HCT116 (cell line): ENCODE results near the gene ZNF692. TPM values are rescaled to one million over a fixed set of nuclear protein-coding genes. Genes with fewer than 3 reads are reported as not detected.

Experiments used
- ATAC-seq: fragments of 200-7000 bp; cut with Tn5 transposase; 2 replicates; pipeline ENCODE4 v1.9.1; 2020; ENCODE audit warnings: mild to moderate bottlenecking, moderate library complexity
- BruUV-seq: library from RNA; stranded (reverse); fragments of 400-500 nt; replicated peaks from 2 replicates; lab custom pipeline; 2021; lab: Mats Ljungman, UMichigan
- CTCF ChIA-PET: fragments of 300-600 bp; sonication (Branson Sonifier 250); formaldehyde crosslinking; loops from one replicate; lab custom pipeline; 2021; ENCODE audit warnings: antibody characterized with exemption; lab: Charles Lee
- POLR2A ChIA-PET: fragments of 300-600, 350-600 bp; sonication (Branson Sonifier 250); formaldehyde crosslinking; loops from one replicate; lab custom pipeline; 2021; ENCODE audit warnings: antibody characterized with exemption; lab: Charles Lee
- RAD21 ChIA-PET, 2 experiments: fragments of 300-600 bp; sonication (Branson Sonifier 250); formaldehyde crosslinking; loops; one replicate each; lab custom pipeline; 2023; ENCODE audit warnings: low total read pairs in 2 of 2; ENCODE audit not compliant: uncharacterized antibody in 2 of 2, unreplicated experiment in 2 of 2, low non-redundant PET in 1 of 2; lab: Charles Lee
- DNase-seq: peaks from one replicate; pipeline ENCODE4 v3.0.0-alpha.2; 2010; ENCODE audit warnings: low read depth, low spot score
- H2AFZ ChIP-seq: fragments of 200-600 bp; shearing (Covaris generic), sonication (generic); 2 replicates; pipeline ENCODE4 v1.6.1; 2017; ENCODE audit warnings: low read depth, mixed run types, mixed read lengths, antibody characterized with exemption, low read length; ENCODE audit not compliant: poor library complexity, severe bottlenecking
- H3K27ac ChIP-seq: 2 replicates; pipeline ENCODE4 v1.5.1; 2012; ENCODE audit warnings: low read depth, low read length
- H3K27me3 ChIP-seq: fragments of 200-600 bp; sonication (generic); 2 replicates; pipeline ENCODE4 v1.6.1; 2016; ENCODE audit warnings: mixed run types, low read length, mixed read lengths; ENCODE audit not compliant: insufficient read depth
- H3K36me3 ChIP-seq, 2 experiments: fragments of 200-500 bp in 1 of 2; fragments of 200-600 bp in 1 of 2; sonication (Bioruptor generic) in 1 of 2; sonication (generic) in 1 of 2; 2 replicates each; pipeline versions ENCODE4 v1.5.1 to v1.6.1; 2014 to 2016; ENCODE audit warnings: low read length in 2 of 2, inconsistent platforms in 1 of 2, mixed read lengths in 1 of 2, mixed run types in 1 of 2; ENCODE audit not compliant: insufficient read depth in 2 of 2, control insufficient read depth in 1 of 2
- H3K4me1 ChIP-seq, 2 experiments: fragments of 200-600 bp in 1 of 2; sonication (generic) in 1 of 2; 2 replicates each; pipeline versions ENCODE4 v1.5.1 to v1.6.1; 2012 to 2017; ENCODE audit warnings: low read length in 2 of 2, inconsistent platforms in 1 of 2, mild to moderate bottlenecking in 1 of 2, mixed read lengths in 1 of 2, mixed run types in 1 of 2, moderate library complexity in 1 of 2; ENCODE audit not compliant: insufficient read depth in 2 of 2, control insufficient read depth in 1 of 2
- H3K4me2 ChIP-seq: fragments of 200-600 bp; sonication (generic); 2 replicates; pipeline ENCODE4 v1.6.1; 2017; ENCODE audit warnings: mixed run types, low read length, mixed read lengths
- H3K4me3 ChIP-seq, 2 experiments: fragments of 200-600 bp in 1 of 2; sonication (generic) in 1 of 2; replicated peaks in 1 of 2; 2 replicates each; pipeline ENCODE4 v1.5.1; 2011 to 2016; ENCODE audit warnings: low read length in 2 of 2, control low read depth in 1 of 2, low read depth in 1 of 2, mild to moderate bottlenecking in 1 of 2, mixed read lengths in 1 of 2, mixed run types in 1 of 2
- H3K79me2 ChIP-seq: fragments of 200-600 bp; sonication (generic); 2 replicates; pipeline ENCODE4 v1.6.1; 2017; ENCODE audit warnings: mild to moderate bottlenecking, mixed run types, low read length, moderate library complexity, mixed read lengths; ENCODE audit not compliant: insufficient read depth
- H3K9ac ChIP-seq: fragments of 200-600 bp; sonication (generic); 2 replicates; pipeline ENCODE4 v1.6.1; 2016; ENCODE audit warnings: low read length, mixed read lengths
- H3K9me2 ChIP-seq: fragments of 200-600 bp; sonication (generic), shearing (Covaris generic); 2 replicates; pipeline ENCODE4 v1.6.1; 2017; ENCODE audit warnings: mixed run types, mild to moderate bottlenecking, moderate library complexity; ENCODE audit not compliant: insufficient read depth
- H3K9me3 ChIP-seq, 2 experiments: fragments of 200-500 bp in 1 of 2; fragments of 200-600 bp in 1 of 2; sonication (Bioruptor generic) in 1 of 2; sonication (generic) in 1 of 2; 2 replicates each; pipeline ENCODE4 v1.6.1; 2014 to 2017; ENCODE audit warnings: low read length in 2 of 2, mixed read lengths in 2 of 2, inconsistent platforms in 1 of 2, low read depth in 1 of 2, mild to moderate bottlenecking in 1 of 2, mixed run types in 1 of 2, moderate library complexity in 1 of 2; ENCODE audit not compliant: control insufficient read depth in 1 of 2, insufficient read depth in 1 of 2
- H4K20me1 ChIP-seq: fragments of 200-600 bp; sonication (generic), shearing (Covaris generic); 2 replicates; pipeline ENCODE4 v1.6.1; 2017; ENCODE audit warnings: mixed run types, mild to moderate bottlenecking, moderate library complexity; ENCODE audit not compliant: insufficient read depth
- CBX3 ChIP-seq: IDR thresholded peaks from 2 replicates; pipeline ENCODE4 v1.6.1; 2012; ENCODE audit warnings: low read depth
- EGR1 ChIP-seq: IDR thresholded peaks from 2 replicates; pipeline ENCODE4 v1.6.1; 2012; ENCODE audit warnings: low read depth
- ELF1 ChIP-seq: IDR thresholded peaks from 2 replicates; pipeline ENCODE4 v1.6.1; 2012; ENCODE audit warnings: low read depth, borderline replicate concordance
- EZH2 ChIP-seq: fragments of 200-600 bp; sonication (generic); IDR thresholded peaks from 2 replicates; pipeline ENCODE4 v1.6.1; 2017; ENCODE audit warnings: antibody characterized with exemption, mixed run types
- EZH2phosphoT487 ChIP-seq: fragments of 200-600 bp; IDR thresholded peaks from 2 replicates; pipeline ENCODE4 v1.6.1; 2018; ENCODE audit warnings: antibody characterized with exemption, borderline replicate concordance
- FOSL1 ChIP-seq: IDR thresholded peaks from 2 replicates; pipeline ENCODE4 v1.6.1; 2012; ENCODE audit warnings: low read depth
- JUND ChIP-seq: IDR thresholded peaks from 2 replicates; pipeline ENCODE4 v1.6.1; 2012
- POLR2A ChIP-seq: IDR thresholded peaks from 2 replicates; pipeline ENCODE4 v1.7.0; 2011; ENCODE audit warnings: borderline replicate concordance; ENCODE audit not compliant: insufficient read depth, insufficient read length; ENCODE audit errors: extremely low read depth
- POLR2AphosphoS5 ChIP-seq: IDR thresholded peaks from 2 replicates; pipeline ENCODE4 v1.6.1; 2011; ENCODE audit warnings: mild to moderate bottlenecking, low read depth, low read length, moderate library complexity
- RAD21 ChIP-seq: IDR thresholded peaks from 2 replicates; pipeline ENCODE4 v1.6.1; 2012; ENCODE audit warnings: low read depth, mild to moderate bottlenecking
- SIN3A ChIP-seq: IDR thresholded peaks from 2 replicates; pipeline ENCODE4 v1.6.1; 2012; ENCODE audit warnings: low read depth
- SRF ChIP-seq: IDR thresholded peaks from 2 replicates; pipeline ENCODE4 v1.6.1; 2012; ENCODE audit warnings: low read depth
- TCF7L2 ChIP-seq: IDR thresholded peaks from 2 replicates; pipeline ENCODE4 v1.7.0; 2011; ENCODE audit warnings: borderline replicate concordance, inconsistent platforms; ENCODE audit not compliant: insufficient read depth, insufficient read length; ENCODE audit errors: extremely low read depth
- YY1 ChIP-seq: IDR thresholded peaks from 2 replicates; pipeline ENCODE4 v1.6.1; 2011; ENCODE audit warnings: low read length, low read depth, moderate library complexity, mild to moderate bottlenecking; ENCODE audit not compliant: insufficient replicate concordance; ENCODE audit errors: extremely low read depth
- ZFX ChIP-seq: fragments of 450-650 bp; IDR thresholded peaks from 2 replicates; pipeline ENCODE4 v1.6.1; 2017
- ZNF274 ChIP-seq: fragments of 200-500 bp; sonication (Bioruptor generic); IDR thresholded peaks from 2 replicates; pipeline ENCODE4 v1.6.1; 2014; ENCODE audit warnings: mild to moderate bottlenecking, low read depth, low read length, inconsistent platforms
- intact Hi-C: fragments of 100-400 bp; cut with micrococcal nuclease; formaldehyde crosslinking; loops from 2 replicates; pipeline ENCODE4 v1.10.0; 2022
- total RNA-seq: library from RNA; stranded (reverse); gene quantifications from one replicate; pipeline ENCODE4 v1.2.1, GENCODE V29; 2021; ENCODE audit not compliant: unreplicated experiment
- TF ChIP-seq, protein P1 (sequence below): IDR thresholded peaks from 2 replicates; pipeline ENCODE4 v1.6.1; 2011; ENCODE audit warnings: mild to moderate bottlenecking, low read length, moderate library complexity; ENCODE audit not compliant: insufficient replicate concordance; ENCODE audit errors: extremely low read depth
- TF ChIP-seq, protein P2 (sequence below): IDR thresholded peaks from 2 replicates; pipeline ENCODE4 v1.6.1; 2012
- TF ChIP-seq, protein P3 (sequence below): IDR thresholded peaks from 2 replicates; pipeline ENCODE4 v1.6.1; 2012
- TF ChIP-seq, protein P4 (sequence below), 3 experiments: fragments of 200-600 bp in 1 of 3; sonication (generic) in 1 of 3; IDR thresholded peaks in 2 of 3; conservative IDR thresholded peaks in 1 of 3; 2 replicates each; pipeline ENCODE4 v1.5.1; 2012 to 2017; ENCODE audit warnings: low read depth in 2 of 3, low read length in 2 of 3, antibody characterized with exemption in 1 of 3, borderline replicate concordance in 1 of 3, control low read depth in 1 of 3, mild to moderate bottlenecking in 1 of 3, mixed read lengths in 1 of 3, mixed run types in 1 of 3, moderate library complexity in 1 of 3; ENCODE audit not compliant: insufficient read depth in 1 of 3

ZNF692 gene
- total RNA-seq, 1 experiment from 2014 or later: 76.2 TPM

DNA sequence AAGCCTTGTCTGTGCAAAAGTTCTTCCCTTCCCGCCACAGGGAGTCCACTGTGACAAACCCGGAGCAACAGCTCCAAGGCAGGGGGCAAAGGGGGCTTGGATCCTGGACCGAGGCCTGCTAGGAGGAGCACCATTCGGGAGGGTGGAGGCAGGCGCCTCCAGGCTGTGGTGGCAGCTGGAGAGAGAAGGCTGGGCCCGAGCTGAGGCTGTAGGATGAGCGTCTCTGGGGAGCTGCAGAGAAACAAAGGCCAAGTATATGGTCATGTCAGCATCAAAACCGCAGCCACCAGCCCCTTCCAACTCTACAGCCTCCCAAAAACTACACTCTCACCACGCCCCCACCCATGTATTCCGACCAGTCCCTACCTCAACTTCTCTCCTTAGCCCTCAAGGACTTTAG lies 33.7 kb downstream of the ZNF692 start:
- no peak for ATAC-seq
- TF ChIP-seq, protein P1, sequence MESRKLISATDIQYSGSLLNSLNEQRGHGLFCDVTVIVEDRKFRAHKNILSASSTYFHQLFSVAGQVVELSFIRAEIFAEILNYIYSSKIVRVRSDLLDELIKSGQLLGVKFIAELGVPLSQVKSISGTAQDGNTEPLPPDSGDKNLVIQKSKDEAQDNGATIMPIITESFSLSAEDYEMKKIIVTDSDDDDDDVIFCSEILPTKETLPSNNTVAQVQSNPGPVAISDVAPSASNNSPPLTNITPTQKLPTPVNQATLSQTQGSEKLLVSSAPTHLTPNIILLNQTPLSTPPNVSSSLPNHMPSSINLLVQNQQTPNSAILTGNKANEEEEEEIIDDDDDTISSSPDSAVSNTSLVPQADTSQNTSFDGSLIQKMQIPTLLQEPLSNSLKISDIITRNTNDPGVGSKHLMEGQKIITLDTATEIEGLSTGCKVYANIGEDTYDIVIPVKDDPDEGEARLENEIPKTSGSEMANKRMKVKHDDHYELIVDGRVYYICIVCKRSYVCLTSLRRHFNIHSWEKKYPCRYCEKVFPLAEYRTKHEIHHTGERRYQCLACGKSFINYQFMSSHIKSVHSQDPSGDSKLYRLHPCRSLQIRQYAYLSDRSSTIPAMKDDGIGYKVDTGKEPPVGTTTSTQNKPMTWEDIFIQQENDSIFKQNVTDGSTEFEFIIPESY: no peak
- TF ChIP-seq ZFX (no peak), ELF1 (no peak), EZH2phosphoT487 (no peak), ZNF274 (no peak), SIN3A (no peak), JUND (no peak), FOSL1 (no peak), YY1 (no peak), POLR2A (no peak), TCF7L2 (no peak), CBX3 (no peak), EZH2 (no peak), EGR1 (no peak), RAD21 (no peak), SRF (no peak), POLR2AphosphoS5 (no peak)
- TF ChIP-seq, protein P2, sequence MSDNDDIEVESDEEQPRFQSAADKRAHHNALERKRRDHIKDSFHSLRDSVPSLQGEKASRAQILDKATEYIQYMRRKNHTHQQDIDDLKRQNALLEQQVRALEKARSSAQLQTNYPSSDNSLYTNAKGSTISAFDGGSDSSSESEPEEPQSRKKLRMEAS: no peak
- TF ChIP-seq, protein P3, sequence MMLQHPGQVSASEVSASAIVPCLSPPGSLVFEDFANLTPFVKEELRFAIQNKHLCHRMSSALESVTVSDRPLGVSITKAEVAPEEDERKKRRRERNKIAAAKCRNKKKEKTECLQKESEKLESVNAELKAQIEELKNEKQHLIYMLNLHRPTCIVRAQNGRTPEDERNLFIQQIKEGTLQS: no peak
- TF ChIP-seq, protein P4, sequence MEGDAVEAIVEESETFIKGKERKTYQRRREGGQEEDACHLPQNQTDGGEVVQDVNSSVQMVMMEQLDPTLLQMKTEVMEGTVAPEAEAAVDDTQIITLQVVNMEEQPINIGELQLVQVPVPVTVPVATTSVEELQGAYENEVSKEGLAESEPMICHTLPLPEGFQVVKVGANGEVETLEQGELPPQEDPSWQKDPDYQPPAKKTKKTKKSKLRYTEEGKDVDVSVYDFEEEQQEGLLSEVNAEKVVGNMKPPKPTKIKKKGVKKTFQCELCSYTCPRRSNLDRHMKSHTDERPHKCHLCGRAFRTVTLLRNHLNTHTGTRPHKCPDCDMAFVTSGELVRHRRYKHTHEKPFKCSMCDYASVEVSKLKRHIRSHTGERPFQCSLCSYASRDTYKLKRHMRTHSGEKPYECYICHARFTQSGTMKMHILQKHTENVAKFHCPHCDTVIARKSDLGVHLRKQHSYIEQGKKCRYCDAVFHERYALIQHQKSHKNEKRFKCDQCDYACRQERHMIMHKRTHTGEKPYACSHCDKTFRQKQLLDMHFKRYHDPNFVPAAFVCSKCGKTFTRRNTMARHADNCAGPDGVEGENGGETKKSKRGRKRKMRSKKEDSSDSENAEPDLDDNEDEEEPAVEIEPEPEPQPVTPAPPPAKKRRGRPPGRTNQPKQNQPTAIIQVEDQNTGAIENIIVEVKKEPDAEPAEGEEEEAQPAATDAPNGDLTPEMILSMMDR (IDR thresholded peaks at IDR 0.05 in 2 of 3, conservative IDR thresholded peaks at IDR 0.05 in 1 of 3; ENCODE audit: borderline replicate concordance in 1 of 3, insufficient read depth in 1 of 3, low read depth in 2 of 3, low read length in 2 of 3): no peak
- TF ChIP-seq, all 23 proteins: peak for 0
- Histone ChIP-seq H3K4me2 (peak overlapping the region; percentile 92), H3K27ac (peak overlapping the region; percentile 78; the same call in 1 of the 2 replicates), H3K4me1 (peaks cover 16 to 41% of the 10 kb centered on the region in 2 experiments), H3K9me2 (no peaks in the 10 kb centered on the region), H3K9ac (peak overlapping the region; percentile 97), H2AFZ (no peak overlapping the region), H3K36me3 (peaks cover 5 to 10% of the 10 kb centered on the region in 2 experiments), H3K4me3 (peak overlapping the region; percentile 98 to 99), H3K79me2 (peaks cover 54% of the 10 kb centered on the region), H3K27me3 (no peaks in the 10 kb centered on the region), H4K20me1 (no peaks in the 10 kb centered on the region), H3K9me3 (no peaks in the 10 kb centered on the region)
- TSS peak; percentile 65 for BruUV-seq
- ChIA-PET POLR2A (interaction anchor here (0.6 to 5.0 kb wide), 2 partner anchors 13 to 49 kb away, joined by 4 to 49 read pairs; partner anchors contain the start of gene ZNF672), CTCF (interaction anchor here (2.2 kb wide), 1 partner anchor 13 kb away, joined by 12 read pairs; the partner anchor contains the start of gene ZNF672), RAD21 (no interaction called here)
- intact Hi-C loops: no loop called here
- no peak for DNase-seq
